ENCODE measurements around the gene FDX1.
A peak's percentile ranks its signal among the peaks of the same experiment; 100 is the strongest.
"Not testable (repeated sequence)": the region's sequence is repeated elsewhere in the genome, so short reads cannot be mapped to it uniquely, and the experiment has no call there.

FDX1 gene

GRCh38 chr11:110429731-110430266 is at the start of gene FDX1:
TSS of gene FDX1 (plus strand) at chr11:110429948. CDS start at chr11:110430121, 173 bp downstream.
- DNase-seq: peak; percentile 98

- no peak for DNase-seq
These were observed 48.7 kb upstream of the FDX1 start for GRCh38 chr11:110380836-110381622.

DNA sequence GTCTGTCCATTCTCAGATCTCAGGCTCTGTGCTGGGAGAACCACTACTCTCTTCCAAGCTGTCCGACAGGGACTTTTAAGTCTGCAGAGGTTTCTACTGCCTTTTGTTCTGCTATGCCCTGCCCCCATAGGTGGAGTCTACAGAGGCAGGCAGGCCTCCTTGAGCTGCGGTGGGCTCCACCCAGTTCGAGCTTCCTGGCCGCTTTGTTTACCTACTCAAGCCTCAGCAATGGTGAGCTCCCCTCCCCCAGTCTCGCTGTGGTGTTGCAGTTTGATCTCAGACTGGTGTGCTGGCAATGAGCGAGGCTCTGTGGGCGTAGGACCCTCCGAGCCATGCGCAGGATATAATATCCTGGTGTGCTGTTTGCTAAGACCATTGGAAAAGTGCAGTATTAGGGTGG is 41.5 kb upstream of the FDX1 start:
- not testable (repeated sequence) for DNase-seq

GRCh38 chr11:110389965-110390364 is 39.8 kb upstream of the FDX1 start:
- DNase-seq: no peak

- no peak for DNase-seq
These were observed 37.7 kb upstream of the FDX1 start for GRCh38 chr11:110392056-110392455.

DNA sequence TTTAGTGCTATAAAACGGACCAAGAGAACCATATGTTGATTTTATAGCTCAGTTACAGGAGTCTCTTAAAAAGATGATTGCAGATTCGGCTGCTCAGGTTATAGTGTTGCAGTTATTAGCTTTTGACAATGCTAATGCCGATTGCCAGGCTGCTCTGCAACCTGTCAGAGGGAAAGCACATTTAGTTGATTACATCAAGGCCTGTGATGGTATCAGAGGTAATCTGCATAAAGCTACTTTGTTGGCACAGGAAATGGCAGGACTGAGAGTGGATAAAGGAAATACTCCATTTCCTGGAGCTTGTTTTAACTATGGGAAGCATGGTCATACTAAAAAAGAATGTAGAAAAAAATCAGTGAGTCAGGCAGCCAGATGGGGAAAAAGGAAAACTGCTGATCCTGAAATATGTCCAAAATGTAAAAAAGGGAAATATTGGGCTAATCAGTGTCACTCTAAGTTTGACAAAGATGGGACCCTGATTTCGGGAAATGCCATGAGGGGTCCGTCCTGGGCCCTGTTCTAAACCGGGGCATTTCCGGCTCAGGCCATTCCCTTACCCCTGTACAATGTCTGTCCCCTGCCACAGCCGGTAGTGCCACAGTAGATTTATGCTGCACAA is 32.0 kb upstream of the FDX1 start:
- DNase-seq: not testable (repeated sequence)

GRCh38 chr11:110403585-110403984 is 26.2 kb upstream of the FDX1 start:
- not testable (repeated sequence) for DNase-seq

- not testable (repeated sequence) for DNase-seq
These were observed 24.1 kb upstream of the FDX1 start for GRCh38 chr11:110405636-110406035.

GRCh38 chr11:110407315-110407714 is 22.4 kb upstream of the FDX1 start:
- DNase-seq: no peak

DNA sequence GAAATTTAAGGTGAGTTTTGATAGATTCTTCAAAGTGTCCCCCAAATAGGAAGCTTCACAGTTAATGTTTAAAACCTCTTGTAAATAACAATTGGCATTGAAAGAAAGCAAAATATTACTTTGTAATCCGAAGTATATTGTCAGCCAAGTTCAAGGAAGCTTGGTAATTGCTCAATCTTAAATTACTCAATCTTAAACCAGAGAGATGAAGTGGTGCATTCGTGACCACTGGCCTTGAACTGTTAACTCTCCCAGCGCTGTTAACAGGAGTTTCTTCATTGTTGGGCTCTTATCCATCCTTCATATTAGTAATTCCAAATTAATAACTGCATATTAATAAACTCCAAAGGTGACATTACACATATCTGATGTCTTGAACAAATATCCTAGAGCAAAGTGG is 20.6 kb upstream of the FDX1 start:
- DNase-seq: no peak

DNA sequence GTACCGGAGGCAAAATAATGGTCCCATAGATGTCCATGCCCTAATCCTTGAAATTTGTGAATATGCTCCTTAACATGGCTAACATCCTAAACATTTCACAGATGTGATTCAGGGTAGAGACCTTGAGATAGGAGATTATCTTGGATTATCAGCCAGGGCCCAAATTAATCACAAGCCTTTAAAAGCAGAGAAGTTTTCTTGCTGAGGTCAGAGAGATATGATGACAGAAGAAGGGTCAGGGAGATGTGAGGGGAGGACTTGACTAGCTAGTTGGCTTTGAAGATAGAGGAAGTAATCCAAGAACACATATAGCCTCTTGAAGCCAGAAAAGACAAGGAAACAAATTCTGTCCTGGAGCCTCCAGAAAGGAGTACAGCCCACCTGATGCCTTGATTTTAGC is 19.1 kb upstream of the FDX1 start:
- no peak for DNase-seq

DNA sequence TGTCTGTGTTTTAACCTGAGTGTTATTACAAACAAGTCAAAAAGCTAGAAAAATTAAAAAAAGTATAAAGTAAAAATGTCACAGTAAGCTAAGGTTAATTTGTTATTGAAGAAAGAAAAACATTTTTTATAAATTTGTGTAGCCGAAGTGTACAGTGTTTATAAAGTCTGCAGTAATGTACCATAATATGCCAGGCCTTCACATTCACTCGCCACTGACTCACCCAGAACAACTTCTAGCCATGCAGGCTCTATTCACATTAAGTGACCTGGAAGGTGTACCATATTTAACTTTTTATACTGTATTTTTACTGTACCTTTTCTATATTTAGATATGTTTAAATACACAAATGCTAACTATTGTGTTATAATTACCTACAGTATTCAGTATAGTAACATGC is 14.7 kb upstream of the FDX1 start:
- DNase-seq: peak; percentile 63

- not testable (repeated sequence) for DNase-seq
These were observed 8.1 kb upstream of the FDX1 start for GRCh38 chr11:110421658-110422057.

- DNase-seq: no peak
These were observed 7.3 kb upstream of the FDX1 start for GRCh38 chr11:110422306-110422905.

GRCh38 chr11:110424775-110425444 is 4.8 kb upstream of the FDX1 start:
- DNase-seq: no peak

- DNase-seq: peak; percentile 88
These were observed 3.8 kb upstream of the FDX1 start for GRCh38 chr11:110425751-110426545.

DNA sequence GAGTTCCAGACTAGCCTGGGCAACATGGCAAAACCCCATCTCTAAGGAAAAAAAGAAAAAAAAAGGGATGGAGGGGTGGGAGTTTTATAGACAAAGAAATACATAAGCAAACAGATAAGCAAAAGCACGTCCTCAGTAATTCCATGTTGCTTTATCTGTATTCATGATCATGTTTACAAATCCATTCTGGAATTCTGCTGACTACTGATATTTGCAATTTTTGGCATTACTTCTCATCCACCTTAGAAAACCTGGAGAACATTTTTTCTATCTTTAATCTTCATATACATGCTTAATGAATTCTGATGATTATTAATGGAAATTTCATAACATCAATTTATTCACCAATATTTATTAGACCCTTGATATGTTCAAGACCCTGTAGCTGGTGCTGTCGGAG is 1.7 kb upstream of the FDX1 start:
- DNase-seq: no peak

DNA sequence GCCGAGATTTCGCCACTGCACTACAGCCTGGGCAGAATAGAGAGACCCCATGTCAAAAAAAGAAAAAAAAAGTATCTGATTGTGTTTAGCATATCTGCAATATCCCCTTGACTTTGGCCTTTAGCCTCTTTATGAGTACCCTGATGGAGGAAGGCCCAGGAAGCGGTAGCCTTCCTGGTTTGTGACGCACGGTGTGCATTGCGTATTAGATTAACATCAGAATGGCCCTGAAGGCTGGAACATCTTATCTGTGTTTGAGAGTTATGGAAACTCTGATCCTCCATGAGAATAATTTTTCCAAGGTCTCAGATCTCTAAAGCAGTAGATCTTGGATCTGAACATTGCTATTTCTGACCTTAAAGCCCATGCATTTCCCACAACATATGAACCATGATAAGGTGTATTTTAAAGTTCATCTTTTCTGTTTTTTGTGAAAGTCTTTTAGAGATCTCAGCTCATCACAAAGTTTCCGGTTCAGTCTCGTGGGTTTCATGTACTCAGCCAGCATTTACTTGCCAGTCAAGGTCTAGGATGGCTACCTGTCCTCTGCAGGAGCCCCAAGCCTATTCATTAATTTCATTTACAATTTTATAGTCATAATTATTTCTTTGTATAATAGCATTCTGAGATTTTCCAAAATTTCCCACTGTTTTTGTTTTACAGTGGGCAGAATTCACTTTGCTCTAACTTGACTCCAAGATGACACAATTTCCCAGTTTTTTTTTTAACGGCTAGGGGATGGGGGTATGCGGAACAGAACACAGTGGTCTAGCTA is 605 bp upstream of the FDX1 start:
- DNase-seq: no peak

- DNase-seq: peak; percentile 75
These were observed 711 bp downstream of the FDX1 start for GRCh38 chr11:110430267-110431050.

DNA sequence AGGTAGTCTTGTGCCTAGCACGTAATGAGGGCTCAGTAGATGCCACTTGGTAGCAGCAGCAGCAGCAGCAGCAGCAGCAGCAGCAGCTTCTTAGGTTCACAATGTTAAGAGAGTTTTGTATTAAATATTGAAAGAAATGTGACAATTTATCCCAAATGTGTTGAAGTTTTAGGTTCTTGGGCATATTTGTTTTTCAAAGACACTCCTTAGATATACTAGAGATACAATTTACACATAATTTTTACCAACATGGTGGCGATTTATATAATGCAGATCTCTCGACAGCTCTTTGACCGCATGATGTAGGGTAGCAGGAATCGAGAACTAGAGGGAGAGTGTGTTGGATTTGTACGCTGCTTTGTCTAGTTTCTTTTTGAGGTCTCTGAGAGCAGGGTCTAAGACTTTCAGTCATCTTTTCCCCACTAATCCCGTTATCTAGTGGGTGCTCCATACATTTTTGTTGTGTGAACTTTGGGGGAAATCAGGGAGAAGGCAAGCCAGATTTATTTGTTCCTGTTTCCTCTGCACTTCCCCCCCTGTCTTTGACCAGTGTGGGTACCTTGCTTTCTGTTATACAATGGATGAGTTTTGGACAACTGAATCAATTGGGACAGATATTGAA is 1.4 kb downstream of the FDX1 start:
- peak; percentile 67 for DNase-seq

All from NCI-H69 (cell line).